ENCODE results near the gene CELF2.

- TF ChIP-seq CTCF (IDR thresholded peaks at IDR 0.05) (no peak), POLR2A (IDR thresholded peaks at IDR 0.05) (no peak)
Observed at GRCh38 chr10:11213137-11213536, 195.5 kb downstream of the CELF2 start.

Measured in body of pancreas (tissue), 4 donors.